Esophagus muscularis mucosa (tissue), 3 donors: ENCODE data around the gene CAMTA1.

Experiments
- CTCF ChIP-seq, 3 experiments: fragments of 200-600 bp in 2 of 3; fragments of 450-650 bp in 1 of 3; sonication (generic) in 2 of 3; IDR thresholded peaks; one replicate each; pipeline ENCODE4 v1.5.1; 2017 to 2019; ENCODE audit warnings: antibody characterized with exemption in 3 of 3, mild to moderate bottlenecking in 2 of 3, moderate library complexity in 1 of 3
- POLR2A ChIP-seq: fragments of 450-650 bp; IDR thresholded peaks from one replicate; pipeline ENCODE4 v1.6.1; 2017; ENCODE audit warnings: antibody characterized with exemption, moderate library complexity, mild to moderate bottlenecking, low read depth

- TF ChIP-seq CTCF (IDR thresholded peaks at IDR 0.05) = no peak
- no peak for TF ChIP-seq POLR2A
Measured at GRCh38 chr1:6905331-6905730, 120.1 kb downstream of the CAMTA1 start.
